ENCODE results near the gene NRARP. TPM values are rescaled to one million over a fixed set of nuclear protein-coding genes. Genes with fewer than 3 reads are reported as not detected.

Gene NRARP
- total RNA-seq, 1 donor from 2014 or later, result 17.9 TPM

GRCh38 chr9:137273095-137273490 is 29.0 kb downstream of the NRARP start:
- Mint-ChIP-seq H3K27me3 (no peaks in the 10 kb centered on the region), H3K4me1 (ENCODE audit: unreplicated experiment) (peaks cover 17% of the 10 kb centered on the region), H3K4me3 (no peak overlapping the region), H3K9me3 (no peaks in the 10 kb centered on the region), H3K36me3 (no peaks in the 10 kb centered on the region), H3K27ac (no peak overlapping the region)
- no peak for DNase-seq (ENCODE audit: extremely low spot score, unreplicated experiment)
- TF ChIP-seq CTCF (conservative IDR thresholded peaks at IDR 0.05), result no peak

- H3K4me3 Mint-ChIP-seq, result no peak overlapping the region
- no peaks in the 10 kb centered on the region for H3K9me3 Mint-ChIP-seq
- TF ChIP-seq CTCF (conservative IDR thresholded peaks at IDR 0.05), result no peak
- H3K36me3 Mint-ChIP-seq, result no peaks in the 10 kb centered on the region
- H3K4me1 Mint-ChIP-seq (ENCODE audit: unreplicated experiment), result peaks cover 17% of the 10 kb centered on the region
- H3K27me3 Mint-ChIP-seq, result no peaks in the 10 kb centered on the region
- H3K27ac Mint-ChIP-seq, result no peak overlapping the region
- peak; percentile 65 for DNase-seq (ENCODE audit: extremely low spot score, unreplicated experiment)
These were observed 29.6 kb downstream of the NRARP start for GRCh38 chr9:137272241-137273094.

- Mint-ChIP-seq H3K27me3 (no peaks in the 10 kb centered on the region), H3K9me3 (no peaks in the 10 kb centered on the region), H3K36me3 (no peaks in the 10 kb centered on the region), H3K4me1 (ENCODE audit: unreplicated experiment) (peaks cover 13% of the 10 kb centered on the region), H3K27ac (no peak overlapping the region), H3K4me3 (no peak overlapping the region)
- TF ChIP-seq CTCF (conservative IDR thresholded peaks at IDR 0.05), result no peak
- no peak for DNase-seq (ENCODE audit: extremely low spot score, unreplicated experiment)
These were observed 30.4 kb downstream of the NRARP start for GRCh38 chr9:137271696-137272076.

GRCh38 chr9:137270929-137271695 is 31.0 kb downstream of the NRARP start:
- TF ChIP-seq CTCF (conservative IDR thresholded peaks at IDR 0.05), result no peak
- H3K27ac Mint-ChIP-seq, result no peak overlapping the region
- DNase-seq (ENCODE audit: extremely low spot score, unreplicated experiment), result peak; percentile 68
- no peaks in the 10 kb centered on the region for H3K9me3 Mint-ChIP-seq
- no peaks in the 10 kb centered on the region for H3K27me3 Mint-ChIP-seq
- no peaks in the 10 kb centered on the region for H3K36me3 Mint-ChIP-seq
- H3K4me1 Mint-ChIP-seq (ENCODE audit: unreplicated experiment), result peaks cover 12% of the 10 kb centered on the region
- no peak overlapping the region for H3K4me3 Mint-ChIP-seq

DNA sequence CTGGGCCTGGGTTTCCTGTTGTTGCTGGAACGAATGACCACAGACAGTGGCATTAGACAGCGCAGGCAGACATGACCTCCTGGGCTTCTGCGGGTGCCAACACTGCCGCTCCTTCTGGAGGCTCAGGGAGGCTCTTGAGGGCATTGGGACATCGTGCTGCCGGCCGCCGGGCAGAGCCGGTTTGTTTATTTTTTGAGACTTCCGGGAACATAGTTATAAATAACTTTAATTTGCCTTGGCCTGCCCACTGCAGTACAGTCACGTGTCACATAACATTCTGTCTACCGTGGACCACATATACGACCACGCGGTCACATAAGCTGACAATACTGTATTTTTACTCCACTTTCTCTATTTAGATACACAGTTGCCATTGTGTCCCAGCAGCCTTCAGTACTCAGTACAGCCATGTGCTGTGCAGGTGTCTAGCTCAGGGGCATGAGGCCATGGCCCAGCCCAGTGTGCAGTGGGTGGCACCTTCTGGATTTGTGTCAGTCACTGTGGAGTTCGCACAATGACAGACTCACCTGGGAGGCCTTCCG is 32.8 kb downstream of the NRARP start:
- DNase-seq (ENCODE audit: extremely low spot score, unreplicated experiment), result no peak
- H3K36me3 Mint-ChIP-seq, result no peaks in the 10 kb centered on the region
- no peak overlapping the region for H3K27ac Mint-ChIP-seq
- H3K4me3 Mint-ChIP-seq, result no peak overlapping the region
- no peaks in the 10 kb centered on the region for H3K27me3 Mint-ChIP-seq
- H3K9me3 Mint-ChIP-seq, result no peaks in the 10 kb centered on the region
- no peak for TF ChIP-seq CTCF (conservative IDR thresholded peaks at IDR 0.05)
- no peaks in the 10 kb centered on the region for H3K4me1 Mint-ChIP-seq (ENCODE audit: unreplicated experiment)
